ENCODE measurements around the gene VWA2.

GRCh38 chr10:114290038-114290437 is 51.0 kb downstream of the VWA2 start:
- TF ChIP-seq CTCF (IDR thresholded peaks at IDR 0.05) (no peak), POLR2A (IDR thresholded peaks at IDR 0.05) (no peak)

Measured in Peyer's patch (tissue), 4 donors.